GM18520 (cell line): ENCODE data around the gene CAMK1.

ENCODE experiments used
- ATAC-seq: cut with Tn5 transposase; IDR thresholded peaks from one replicate; pipeline ENCODE4 v1.9.1; 2021; ENCODE audit not compliant: unreplicated experiment

CAMK1 gene

GRCh38 chr3:9713142-9713541 lies 56.6 kb downstream of the CAMK1 start:
- ATAC-seq, result no peak

DNA sequence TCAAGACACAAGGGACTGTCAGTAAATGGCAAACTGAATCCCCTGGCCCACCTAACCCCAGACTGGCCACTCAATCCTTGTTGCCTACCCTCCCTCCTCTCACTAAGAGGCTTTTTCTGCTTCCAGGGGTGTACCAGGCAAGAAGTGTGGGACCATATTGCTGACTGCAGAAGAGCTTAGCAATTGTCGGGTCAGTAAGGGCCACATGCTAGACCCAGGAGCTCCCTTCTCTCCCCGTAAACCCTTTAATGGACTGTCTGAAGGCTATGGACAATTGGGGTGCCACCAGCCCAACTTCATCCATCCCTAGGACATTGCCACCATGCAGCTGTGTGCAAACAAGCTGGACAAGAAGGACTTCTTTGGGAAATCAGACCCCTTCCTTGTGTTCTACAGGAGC lies 57.3 kb downstream of the CAMK1 start:
- ATAC-seq, result no peak

GRCh38 chr3:9710174-9710739 lies 59.5 kb downstream of the CAMK1 start:
- ATAC-seq, result no peak
